HFFc6 (cell line): ENCODE measurements around the gene OCSTAMP. TPM values are rescaled to one million over a fixed set of nuclear protein-coding genes. Genes with fewer than 3 reads are reported as not detected.

Experiments
- DNase-seq: peaks from one replicate; pipeline ENCODE4 v3.0.0-alpha.2; 2018
- H3K27ac Mint-ChIP-seq: 2 replicates; pipeline ENCODE4 v1.8.0; 2020; ENCODE audit warnings: mild to moderate bottlenecking, mixed read lengths
- H3K27me3 Mint-ChIP-seq: 2 replicates; pipeline ENCODE4 v1.8.0; 2021; ENCODE audit warnings: mild to moderate bottlenecking, moderate library complexity, mixed read lengths; ENCODE audit not compliant: insufficient read depth
- H3K36me3 Mint-ChIP-seq: 2 replicates; pipeline ENCODE4 v1.8.0; 2021; ENCODE audit warnings: low read depth, mixed read lengths
- H3K4me1 Mint-ChIP-seq: 2 replicates; pipeline ENCODE4 v1.8.0; 2020; ENCODE audit warnings: low read depth, mixed read lengths
- H3K4me3 Mint-ChIP-seq: 2 replicates; pipeline ENCODE4 v1.8.0; 2020; ENCODE audit warnings: mild to moderate bottlenecking, moderate library complexity, mixed read lengths
- H3K9me3 Mint-ChIP-seq: 2 replicates; pipeline ENCODE4 v1.8.0; 2020; ENCODE audit warnings: mild to moderate bottlenecking, mixed read lengths
- CTCF ChIP-seq: fragments of 200-600 bp; sonication (generic); IDR thresholded peaks from 2 replicates; pipeline ENCODE4 v1.5.0; 2021; ENCODE audit warnings: antibody characterized with exemption, mild to moderate bottlenecking
- total RNA-seq, 6 experiments: library from RNA; stranded (reverse); fragmentation: NEBNext Ultra II Directional; extraction: Animal tissue kit (Norgen Biotek cat#: 25700); gene quantifications; 2 replicates in 1 of 6; 3 replicates in 5 of 6; pipeline ENCODE4 v1.2.3, GENCODE V29; 2021

OCSTAMP gene
- total RNA-seq, 6 experiments from 2014 or later: not detected

- Mint-ChIP-seq H3K9me3 (no peaks in the 10 kb centered on the region), H3K36me3 (no peaks in the 10 kb centered on the region), H3K4me3 (no peak overlapping the region), H3K27me3 (no peaks in the 10 kb centered on the region; the same call in 1 of the 2 replicates), H3K27ac (no peak overlapping the region), H3K4me1 (no peaks in the 10 kb centered on the region)
- no peak for TF ChIP-seq CTCF
- no peak for DNase-seq
These were observed 40.0 kb upstream of the OCSTAMP start for GRCh38 chr20:46590443-46590842.

- Mint-ChIP-seq H3K36me3 (no peaks in the 10 kb centered on the region), H3K4me3 (no peak overlapping the region), H3K27me3 (no peaks in the 10 kb centered on the region; the same call in 1 of the 2 replicates), H3K4me1 (no peaks in the 10 kb centered on the region), H3K9me3 (no peaks in the 10 kb centered on the region), H3K27ac (no peak overlapping the region)
- TF ChIP-seq CTCF: no peak
- no peak for DNase-seq
These were observed 38.4 kb upstream of the OCSTAMP start for GRCh38 chr20:46588532-46589511.

- no peaks in the 10 kb centered on the region for H3K4me1 Mint-ChIP-seq
- H3K27ac Mint-ChIP-seq: no peak overlapping the region
- no peak overlapping the region for H3K4me3 Mint-ChIP-seq
- no peak for TF ChIP-seq CTCF
- no peaks in the 10 kb centered on the region for H3K9me3 Mint-ChIP-seq
- no peak for DNase-seq
- no peaks in the 10 kb centered on the region for H3K36me3 Mint-ChIP-seq
- peaks cover 5% of the 10 kb centered on the region for H3K27me3 Mint-ChIP-seq
These were observed 37.5 kb upstream of the OCSTAMP start for GRCh38 chr20:46587986-46588385.

GRCh38 chr20:46586724-46587123 lies 36.3 kb upstream of the OCSTAMP start:
- H3K27ac Mint-ChIP-seq: no peak overlapping the region
- H3K4me3 Mint-ChIP-seq: no peak overlapping the region
- H3K9me3 Mint-ChIP-seq: no peaks in the 10 kb centered on the region
- H3K27me3 Mint-ChIP-seq: peaks cover 5% of the 10 kb centered on the region; the same call in 1 of the 2 replicates
- no peaks in the 10 kb centered on the region for H3K4me1 Mint-ChIP-seq
- no peaks in the 10 kb centered on the region for H3K36me3 Mint-ChIP-seq
- DNase-seq: no peak
- TF ChIP-seq CTCF: no peak

- Mint-ChIP-seq H3K4me1 (no peaks in the 10 kb centered on the region), H3K27me3 (peaks cover 5% of the 10 kb centered on the region; the same call in 1 of the 2 replicates), H3K9me3 (no peaks in the 10 kb centered on the region), H3K27ac (no peak overlapping the region), H3K36me3 (no peaks in the 10 kb centered on the region), H3K4me3 (no peak overlapping the region)
- DNase-seq: no peak
- TF ChIP-seq CTCF: no peak
These were observed 34.1 kb upstream of the OCSTAMP start for GRCh38 chr20:46584508-46584907.
